ENCODE data around the gene SPEN. TPM values are rescaled to one million over a fixed set of nuclear protein-coding genes. Genes with fewer than 3 reads are reported as not detected.
A peak's percentile ranks its signal among the peaks of the same experiment; 100 is the strongest.

Gene SPEN
- total RNA-seq, 1 donor from 2014 or later, result 39.4 TPM

DNA sequence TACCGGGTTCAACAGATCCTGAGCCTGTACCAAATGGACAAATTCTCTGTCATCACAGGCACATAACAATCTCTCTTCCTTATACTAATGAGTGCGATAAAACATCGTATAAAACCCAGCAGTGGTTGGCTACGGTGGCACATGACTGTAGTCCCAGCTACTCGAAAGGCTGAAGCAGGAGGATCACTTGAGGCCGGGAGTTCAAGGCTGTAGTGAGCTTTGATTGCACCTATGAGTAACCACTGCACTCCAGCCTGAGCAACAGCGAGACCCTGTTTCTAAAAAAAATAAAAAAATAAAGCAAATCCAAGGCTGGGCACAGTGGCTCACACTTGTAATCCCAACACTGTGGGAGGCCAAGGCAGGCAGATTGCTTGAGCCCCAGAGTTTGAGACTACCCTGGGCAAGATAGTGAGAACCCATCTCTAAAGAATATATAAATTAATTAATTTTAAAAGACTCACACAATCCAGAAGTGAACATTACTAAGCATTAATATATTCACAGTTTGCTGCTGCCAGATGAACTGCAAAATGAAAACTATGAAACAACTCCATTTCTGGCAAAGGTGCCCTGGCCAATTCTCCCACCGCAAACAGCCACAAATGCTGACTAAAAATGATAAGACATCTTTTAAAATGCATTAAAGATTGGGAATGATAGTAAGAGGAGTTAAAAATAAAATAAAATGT, 115.3 kb downstream of the SPEN start:
- H3K4me3 Mint-ChIP-seq (ENCODE audit: unreplicated experiment), result no peak overlapping the region
- TF ChIP-seq, protein P1, sequence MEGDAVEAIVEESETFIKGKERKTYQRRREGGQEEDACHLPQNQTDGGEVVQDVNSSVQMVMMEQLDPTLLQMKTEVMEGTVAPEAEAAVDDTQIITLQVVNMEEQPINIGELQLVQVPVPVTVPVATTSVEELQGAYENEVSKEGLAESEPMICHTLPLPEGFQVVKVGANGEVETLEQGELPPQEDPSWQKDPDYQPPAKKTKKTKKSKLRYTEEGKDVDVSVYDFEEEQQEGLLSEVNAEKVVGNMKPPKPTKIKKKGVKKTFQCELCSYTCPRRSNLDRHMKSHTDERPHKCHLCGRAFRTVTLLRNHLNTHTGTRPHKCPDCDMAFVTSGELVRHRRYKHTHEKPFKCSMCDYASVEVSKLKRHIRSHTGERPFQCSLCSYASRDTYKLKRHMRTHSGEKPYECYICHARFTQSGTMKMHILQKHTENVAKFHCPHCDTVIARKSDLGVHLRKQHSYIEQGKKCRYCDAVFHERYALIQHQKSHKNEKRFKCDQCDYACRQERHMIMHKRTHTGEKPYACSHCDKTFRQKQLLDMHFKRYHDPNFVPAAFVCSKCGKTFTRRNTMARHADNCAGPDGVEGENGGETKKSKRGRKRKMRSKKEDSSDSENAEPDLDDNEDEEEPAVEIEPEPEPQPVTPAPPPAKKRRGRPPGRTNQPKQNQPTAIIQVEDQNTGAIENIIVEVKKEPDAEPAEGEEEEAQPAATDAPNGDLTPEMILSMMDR (IDR thresholded peaks at IDR 0.05), result no peak
- no peaks in the 10 kb centered on the region for H3K36me3 Mint-ChIP-seq (ENCODE audit: low read depth)
- no peak for DNase-seq (ENCODE audit: low spot score)
- H3K9me3 Mint-ChIP-seq (ENCODE audit: low read depth), result no peaks in the 10 kb centered on the region
- H3K4me1 Mint-ChIP-seq (ENCODE audit: low read depth), result peaks cover 52% of the 10 kb centered on the region
- no peak overlapping the region for H3K27ac Mint-ChIP-seq (ENCODE audit: unreplicated experiment)
- no peaks in the 10 kb centered on the region for H3K27me3 Mint-ChIP-seq (ENCODE audit: low read depth)

DNA sequence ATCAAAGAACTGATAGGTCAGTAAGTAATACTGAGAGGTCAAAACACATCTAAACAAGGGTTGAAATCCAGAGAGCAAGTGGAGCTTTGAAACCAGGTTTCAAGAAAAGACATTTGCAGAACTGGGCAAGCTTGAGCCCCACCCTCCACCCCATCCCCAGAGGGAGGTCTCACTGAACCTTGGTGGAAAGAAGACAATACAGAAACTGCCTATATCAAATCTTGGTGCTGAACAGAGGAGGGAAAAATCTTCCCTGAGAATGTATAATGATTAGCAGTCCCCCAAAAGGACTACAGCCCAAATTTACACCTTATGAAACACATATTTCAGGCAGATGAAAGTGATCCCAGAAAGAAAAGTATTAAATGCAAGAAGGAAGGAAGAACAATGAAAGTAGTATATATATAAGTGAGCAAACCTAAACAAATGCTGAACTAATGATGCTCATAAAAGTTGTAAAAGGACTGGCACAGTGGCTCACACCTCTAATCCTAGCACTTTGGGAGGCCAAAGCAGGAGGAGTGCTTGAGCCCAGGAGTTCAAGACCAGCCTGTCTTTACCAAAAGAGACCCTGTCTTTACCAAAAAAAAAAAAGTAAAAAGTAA, 116.0 kb downstream of the SPEN start:
- no peaks in the 10 kb centered on the region for H3K27me3 Mint-ChIP-seq (ENCODE audit: low read depth)
- H3K9me3 Mint-ChIP-seq (ENCODE audit: low read depth), result no peaks in the 10 kb centered on the region
- peaks cover 46% of the 10 kb centered on the region for H3K4me1 Mint-ChIP-seq (ENCODE audit: low read depth)
- peaks cover 3% of the 10 kb centered on the region for H3K36me3 Mint-ChIP-seq (ENCODE audit: low read depth)
- H3K4me3 Mint-ChIP-seq (ENCODE audit: unreplicated experiment), result no peak overlapping the region
- peak overlapping the region; percentile 5 for H3K27ac Mint-ChIP-seq (ENCODE audit: unreplicated experiment)
- no peak for DNase-seq (ENCODE audit: low spot score)
- TF ChIP-seq, protein P1 (IDR thresholded peaks at IDR 0.05), result no peak

DNA sequence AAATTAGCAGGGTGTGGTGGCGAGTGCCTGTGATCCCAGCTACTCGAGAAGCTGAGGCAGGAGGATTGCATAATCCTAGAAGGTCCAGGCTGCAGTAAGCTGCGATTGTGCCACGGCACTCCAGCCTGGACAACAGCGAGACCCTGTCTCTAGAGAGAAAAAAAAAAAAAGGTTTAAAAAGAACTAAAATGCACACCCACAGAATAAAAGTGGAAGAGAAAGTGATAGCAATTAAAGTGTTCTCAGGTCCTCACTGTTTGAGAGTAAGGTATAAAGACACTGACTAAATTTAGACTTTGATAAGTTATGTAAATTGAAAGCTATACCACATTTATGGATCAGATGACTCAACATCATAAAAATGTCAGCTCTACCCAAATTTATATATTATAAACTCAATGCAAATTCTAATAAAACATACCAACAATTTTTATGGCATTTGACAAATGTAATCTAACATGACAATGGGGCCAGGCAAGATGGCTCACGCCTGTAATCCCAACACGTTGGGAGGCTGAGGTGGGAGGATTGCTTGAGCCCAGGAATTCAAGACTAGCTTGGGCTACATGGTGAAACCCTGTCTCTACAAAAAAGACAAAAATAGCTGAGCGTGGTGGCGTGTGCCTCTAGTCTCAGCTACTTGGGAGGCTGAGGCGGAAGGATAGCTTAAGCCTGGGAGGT, 116.6 kb downstream of the SPEN start:
- peaks cover 3% of the 10 kb centered on the region for H3K36me3 Mint-ChIP-seq (ENCODE audit: low read depth)
- TF ChIP-seq, protein P1 (IDR thresholded peaks at IDR 0.05), result no peak
- peaks cover 39% of the 10 kb centered on the region for H3K4me1 Mint-ChIP-seq (ENCODE audit: low read depth)
- peak overlapping the region; percentile 45 for H3K27ac Mint-ChIP-seq (ENCODE audit: unreplicated experiment)
- H3K9me3 Mint-ChIP-seq (ENCODE audit: low read depth), result no peaks in the 10 kb centered on the region
- H3K27me3 Mint-ChIP-seq (ENCODE audit: low read depth), result no peaks in the 10 kb centered on the region
- H3K4me3 Mint-ChIP-seq (ENCODE audit: unreplicated experiment), result no peak overlapping the region
- no peak for DNase-seq (ENCODE audit: low spot score)

DNA sequence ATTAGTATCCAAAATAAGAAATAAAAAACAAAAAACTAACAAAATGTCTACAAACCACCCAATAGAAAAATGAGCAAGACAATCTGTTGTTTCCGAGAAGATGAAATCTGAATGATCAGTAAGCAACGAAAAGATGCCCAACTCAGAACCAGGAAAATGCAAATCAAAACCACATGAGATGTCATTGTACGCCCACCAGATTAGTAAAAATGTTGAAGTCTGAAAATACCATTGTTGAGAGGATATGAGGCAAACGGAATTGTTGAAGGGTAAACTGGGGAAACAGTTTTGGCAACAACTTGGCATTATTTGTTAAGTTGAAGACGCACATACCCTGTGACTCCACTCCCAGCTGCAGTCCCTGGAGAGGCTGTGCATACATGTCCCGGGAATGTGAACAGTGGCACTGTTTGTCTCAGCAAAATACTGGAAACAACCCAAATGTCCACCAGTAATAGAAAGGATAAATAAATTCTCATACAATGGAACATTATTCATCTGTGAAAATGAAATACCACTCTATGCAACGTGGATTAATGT, 117.8 kb downstream of the SPEN start:
- peak overlapping the region; percentile 76 for H3K27ac Mint-ChIP-seq (ENCODE audit: unreplicated experiment)
- peaks cover 5% of the 10 kb centered on the region for H3K36me3 Mint-ChIP-seq (ENCODE audit: low read depth)
- DNase-seq (ENCODE audit: low spot score), result no peak
- TF ChIP-seq, protein P1 (IDR thresholded peaks at IDR 0.05), result no peak
- H3K9me3 Mint-ChIP-seq (ENCODE audit: low read depth), result no peaks in the 10 kb centered on the region
- no peaks in the 10 kb centered on the region for H3K27me3 Mint-ChIP-seq (ENCODE audit: low read depth)
- H3K4me3 Mint-ChIP-seq (ENCODE audit: unreplicated experiment), result no peak overlapping the region
- peaks cover 38% of the 10 kb centered on the region for H3K4me1 Mint-ChIP-seq (ENCODE audit: low read depth)

Measured in chondrocyte (in vitro differentiated cells).